GM18951 (cell line): ENCODE data around the gene NEU4.

ENCODE experiments used
- POLR2A ChIP-seq: IDR thresholded peaks from 4 replicates; pipeline ENCODE4 v1.6.1; 2011; ENCODE audit warnings: mild to moderate bottlenecking; ENCODE audit not compliant: insufficient read length, insufficient read depth; ENCODE audit errors: extremely low read depth
- in situ Hi-C: fragments of 300-500 bp; cut with MboI; formaldehyde crosslinking; loops from one replicate; pipeline ENCODE4 v1.12.0; 2022; ENCODE audit warnings: low sequenced_read_pairs, mixed read lengths, inconsistent platforms; ENCODE audit not compliant: unreplicated experiment

The NEU4 gene

GRCh38 chr2:241808051-241808720 is 807 bp upstream of the NEU4 start:
- no peak for TF ChIP-seq POLR2A
- in situ Hi-C loops: no loop called here

DNA sequence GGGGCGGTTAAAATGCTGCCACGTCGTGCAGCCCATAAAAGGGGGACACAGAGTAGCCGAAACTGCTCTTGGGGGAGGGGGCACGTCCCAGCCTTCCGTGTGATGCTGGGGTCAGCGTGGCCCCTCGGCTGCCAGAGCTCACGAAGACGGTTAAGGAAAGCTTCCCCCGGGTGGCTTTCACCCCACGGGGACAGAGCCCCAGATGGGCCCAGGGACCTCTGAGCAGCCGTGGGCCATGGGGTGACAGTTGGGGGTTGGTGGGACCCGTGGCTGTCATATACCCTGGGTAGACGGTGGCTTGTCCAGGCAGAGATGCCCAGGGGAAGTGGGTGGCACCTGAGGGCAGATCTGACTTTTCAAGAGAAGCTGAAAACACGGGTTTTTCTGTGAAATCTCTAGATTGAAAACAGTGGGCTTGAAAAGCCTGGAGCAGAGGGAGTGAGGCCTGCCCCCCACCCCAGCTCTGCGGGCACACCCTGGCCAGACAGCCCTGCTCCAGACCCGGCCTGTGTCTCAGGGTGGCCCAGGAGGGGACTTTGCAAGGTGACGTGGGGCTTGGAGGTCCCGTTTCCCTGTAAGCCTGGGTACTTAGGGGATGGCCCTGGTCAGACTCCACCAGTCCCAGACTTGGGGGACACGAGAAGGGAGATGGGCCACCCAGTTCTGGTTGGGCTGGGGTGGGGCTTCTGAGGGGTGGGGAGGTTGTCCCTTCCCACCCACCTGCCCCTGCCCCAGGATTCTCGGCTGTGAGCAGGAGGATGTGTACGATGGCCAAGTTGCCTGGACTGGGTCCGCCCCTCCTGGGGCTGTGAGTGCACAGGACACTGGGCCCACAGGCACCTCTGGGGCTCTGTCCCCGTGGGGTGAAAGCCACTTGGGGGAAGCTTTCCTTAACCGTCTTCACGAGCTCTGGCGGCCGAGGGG is 652 bp downstream of the NEU4 start:
- no peak for TF ChIP-seq POLR2A
- in situ Hi-C loops: no loop called here

- in situ Hi-C loops: no loop called here
- no peak for TF ChIP-seq POLR2A
These were observed 1.6 kb downstream of the NEU4 start for GRCh38 chr2:241810307-241811200.

- no peak for TF ChIP-seq POLR2A
- in situ Hi-C loops: no loop called here
These were observed 2.4 kb downstream of the NEU4 start for GRCh38 chr2:241811201-241811951.

DNA sequence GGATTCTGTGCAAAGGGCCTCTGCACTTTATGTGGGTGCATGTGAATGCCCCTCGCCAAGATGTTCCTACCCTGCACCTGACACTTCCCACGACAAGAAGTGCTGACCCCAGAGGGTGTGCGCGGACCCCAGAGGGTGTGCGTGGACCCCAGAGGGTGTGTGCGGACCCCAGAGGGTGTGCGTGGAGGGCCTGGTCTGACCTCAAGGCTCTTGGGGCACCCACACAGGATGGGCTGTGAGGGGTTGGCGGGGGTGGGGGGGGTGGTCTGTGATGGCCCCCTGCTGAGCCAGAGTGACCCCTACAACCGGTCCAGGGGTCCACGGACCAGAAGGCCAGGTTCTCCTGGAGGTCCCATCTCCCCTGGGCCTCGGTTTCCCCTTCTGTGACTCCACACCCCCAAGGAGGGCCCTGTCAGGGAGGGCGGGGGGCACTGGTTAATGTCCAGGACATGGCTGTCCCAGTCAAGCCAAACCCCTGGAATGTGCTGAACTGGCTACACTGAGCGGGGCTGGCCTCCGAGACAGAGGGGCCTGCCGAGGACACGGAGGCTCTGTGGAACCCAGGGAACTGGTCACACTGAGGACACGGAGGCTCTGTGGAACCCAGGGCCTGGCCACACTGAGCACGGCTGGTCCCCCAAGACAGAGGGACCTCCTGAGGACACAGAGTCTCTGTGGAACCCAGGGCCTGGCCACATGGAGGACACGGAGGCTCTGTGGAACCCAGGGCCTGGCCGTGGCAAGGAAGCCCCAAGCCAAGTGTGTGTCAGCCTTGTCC is 3.1 kb downstream of the NEU4 start:
- in situ Hi-C loops: no loop called here
- TF ChIP-seq POLR2A: no peak

GRCh38 chr2:241812730-241813643 is 4.0 kb downstream of the NEU4 start:
- in situ Hi-C loops: no loop called here
- TF ChIP-seq POLR2A: no peak

DNA sequence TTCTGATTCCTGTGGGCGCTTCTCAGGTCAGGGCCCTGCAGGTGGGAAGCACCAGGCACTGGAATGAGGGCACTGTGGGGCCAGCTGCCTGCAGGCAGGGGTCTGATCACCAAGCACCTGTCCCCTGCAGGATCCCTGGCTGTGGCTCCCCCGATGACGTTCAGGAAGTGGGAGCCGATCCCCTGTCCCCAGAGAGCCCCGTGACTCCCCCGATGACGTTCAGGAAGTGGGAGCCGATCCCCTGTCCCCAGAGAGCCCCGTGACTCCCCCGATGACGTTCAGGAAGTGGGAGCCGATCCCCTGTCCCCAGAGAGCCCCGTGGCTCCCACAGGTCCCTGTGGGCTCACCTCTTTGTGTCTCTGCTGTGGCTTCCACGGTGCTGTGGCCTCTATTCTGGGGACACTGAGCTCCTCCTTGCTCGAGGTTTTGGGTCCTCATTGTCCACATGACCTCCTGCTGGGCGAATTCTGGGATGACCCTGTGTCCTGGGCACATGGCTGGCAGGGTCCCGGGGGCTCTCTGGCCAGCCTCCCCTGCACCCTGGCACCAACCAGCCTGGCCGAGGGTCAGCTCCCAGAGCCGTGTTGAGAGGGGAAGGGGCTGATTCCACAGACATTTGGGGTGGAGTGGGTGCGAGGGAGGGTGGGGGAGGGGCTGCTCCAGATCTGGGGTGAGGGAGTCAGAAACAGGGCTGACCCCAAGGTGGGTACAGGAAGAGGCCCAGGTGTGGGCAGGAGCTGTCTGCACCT is 4.8 kb downstream of the NEU4 start:
- TF ChIP-seq POLR2A: no peak
- in situ Hi-C loops: no loop called here

DNA sequence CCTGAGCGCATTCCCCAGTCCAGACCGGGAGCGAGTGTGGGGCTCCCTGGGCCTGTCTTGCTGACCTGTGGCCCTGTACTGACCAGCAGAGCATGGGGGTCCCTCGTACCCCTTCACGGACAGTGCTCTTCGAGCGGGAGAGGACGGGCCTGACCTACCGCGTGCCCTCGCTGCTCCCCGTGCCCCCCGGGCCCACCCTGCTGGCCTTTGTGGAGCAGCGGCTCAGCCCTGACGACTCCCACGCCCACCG is 5.3 kb downstream of the NEU4 start:
- TF ChIP-seq POLR2A: no peak
- in situ Hi-C loops: no loop called here

DNA sequence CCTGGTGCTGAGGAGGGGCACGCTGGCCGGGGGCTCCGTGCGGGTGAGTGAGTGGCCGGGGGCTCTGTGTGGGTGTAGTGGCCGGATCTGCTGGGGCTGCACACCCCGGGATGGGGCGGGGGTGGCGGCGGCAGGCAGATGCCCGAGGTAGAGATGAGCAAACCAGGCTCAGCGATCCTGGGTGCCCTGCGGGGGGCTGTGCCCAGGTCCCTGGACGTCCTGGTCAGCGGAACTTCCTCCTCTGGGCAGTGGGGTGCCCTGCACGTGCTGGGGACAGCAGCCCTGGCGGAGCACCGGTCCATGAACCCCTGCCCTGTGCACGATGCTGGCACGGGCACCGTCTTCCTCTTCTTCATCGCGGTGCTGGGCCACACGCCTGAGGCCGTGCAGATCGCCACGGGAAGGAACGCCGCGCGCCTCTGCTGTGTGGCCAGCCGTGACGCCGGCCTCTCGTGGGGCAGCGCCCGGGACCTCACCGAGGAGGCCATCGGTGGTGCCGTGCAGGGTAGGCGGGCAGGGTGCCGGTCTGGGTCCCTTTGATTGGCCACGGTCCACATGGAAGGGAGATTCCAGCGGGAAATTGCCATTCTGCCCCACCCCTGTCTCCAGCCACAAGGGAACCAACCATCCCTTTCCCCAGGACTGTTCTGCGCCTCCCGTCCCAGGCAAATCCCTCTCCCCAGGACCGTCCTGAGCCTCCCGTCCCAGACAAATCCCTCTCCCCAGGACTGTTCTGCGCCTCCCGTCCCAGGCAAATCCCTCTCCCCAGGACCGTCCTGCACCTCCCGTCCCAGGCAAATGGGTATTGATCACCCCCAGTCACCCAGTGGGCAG is 5.9 kb downstream of the NEU4 start:
- no peak for TF ChIP-seq POLR2A
- in situ Hi-C loops: no loop called here
